ENCODE measurements around the gene FAM131C. TPM values are rescaled to one million over a fixed set of nuclear protein-coding genes. Genes with fewer than 3 reads are reported as not detected.

Gene FAM131C
- total RNA-seq = 0.48 and 0.68 TPM in 2 replicates
- long read RNA-seq = 0 reads

GRCh38 chr1:16073490-16074119, at the start of gene FAM131C:
Gene FAM131C (minus strand): TSS chr1:16073651. CDS start chr1:16073442, 209 bp downstream.
- Mint-ChIP-seq H3K27ac (ENCODE audit: unreplicated experiment) (no peak within 1 kb of the TSS), H3K36me3 (ENCODE audit: low read depth) (no peaks in the 10 kb centered on the region), H3K9me3 (no peaks in the 10 kb centered on the region), H3K27me3 (ENCODE audit: low read depth) (peaks cover 13% of the 10 kb centered on the region), H3K4me1 (peaks cover 18% of the 10 kb centered on the region), H3K4me3 (peak within 1 kb of the TSS; percentile 87)
- peak; percentile 38 for DNase-seq (ENCODE audit: low read depth, low spot score)
- peak; percentile 60 for TF ChIP-seq CTCF (conservative IDR thresholded peaks at IDR 0.05)

GRCh38 chr1:16122916-16123315, 49.5 kb upstream of the FAM131C start:
- Mint-ChIP-seq H3K27ac (ENCODE audit: unreplicated experiment) (peak overlapping the region; percentile 36), H3K27me3 (ENCODE audit: low read depth) (no peaks in the 10 kb centered on the region), H3K4me3 (no peak overlapping the region), H3K4me1 (peaks cover 8% of the 10 kb centered on the region), H3K9me3 (no peaks in the 10 kb centered on the region), H3K36me3 (ENCODE audit: low read depth) (no peaks in the 10 kb centered on the region)
- no peak for DNase-seq (ENCODE audit: low read depth, low spot score)
- TF ChIP-seq CTCF (conservative IDR thresholded peaks at IDR 0.05) = no peak

- H3K27ac Mint-ChIP-seq (ENCODE audit: unreplicated experiment) = no peak overlapping the region
- no peak for TF ChIP-seq CTCF (conservative IDR thresholded peaks at IDR 0.05)
- no peak for DNase-seq (ENCODE audit: low read depth, low spot score)
- no peaks in the 10 kb centered on the region for H3K9me3 Mint-ChIP-seq
- no peaks in the 10 kb centered on the region for H3K27me3 Mint-ChIP-seq (ENCODE audit: low read depth)
- no peak overlapping the region for H3K4me3 Mint-ChIP-seq
- H3K4me1 Mint-ChIP-seq = peaks cover 13% of the 10 kb centered on the region
- H3K36me3 Mint-ChIP-seq (ENCODE audit: low read depth) = no peaks in the 10 kb centered on the region
Observed at GRCh38 chr1:16122350-16122881, 49.0 kb upstream of the FAM131C start.

- H3K27ac Mint-ChIP-seq (ENCODE audit: unreplicated experiment) = no peak overlapping the region
- no peaks in the 10 kb centered on the region for H3K27me3 Mint-ChIP-seq (ENCODE audit: low read depth)
- no peak overlapping the region for H3K4me3 Mint-ChIP-seq
- no peak for TF ChIP-seq CTCF (conservative IDR thresholded peaks at IDR 0.05)
- peaks cover 25% of the 10 kb centered on the region for H3K4me1 Mint-ChIP-seq
- H3K9me3 Mint-ChIP-seq = no peaks in the 10 kb centered on the region
- no peak for DNase-seq (ENCODE audit: low read depth, low spot score)
- no peaks in the 10 kb centered on the region for H3K36me3 Mint-ChIP-seq (ENCODE audit: low read depth)
Observed at GRCh38 chr1:16120940-16121410, 47.5 kb upstream of the FAM131C start.

GRCh38 chr1:16120407-16120806, 47.0 kb upstream of the FAM131C start:
- H3K36me3 Mint-ChIP-seq (ENCODE audit: low read depth) = no peaks in the 10 kb centered on the region
- H3K4me3 Mint-ChIP-seq = no peak overlapping the region
- peaks cover 25% of the 10 kb centered on the region for H3K4me1 Mint-ChIP-seq
- H3K27ac Mint-ChIP-seq (ENCODE audit: unreplicated experiment) = no peak overlapping the region
- no peaks in the 10 kb centered on the region for H3K9me3 Mint-ChIP-seq
- H3K27me3 Mint-ChIP-seq (ENCODE audit: low read depth) = no peaks in the 10 kb centered on the region
- TF ChIP-seq CTCF (conservative IDR thresholded peaks at IDR 0.05) = no peak
- DNase-seq (ENCODE audit: low read depth, low spot score) = no peak
